SK-N-SH treated with all-trans-retinoic acid at 6 μM for 48 hours (cell line): ENCODE results near the gene ZACN.

Source experiments
- ATAC-seq: fragments of 200-7000 bp; cut with Tn5 transposase; 3 replicates; pipeline ENCODE4 v1.9.1; 2020; ENCODE audit warnings: mild to moderate bottlenecking, moderate library complexity
- BACH2 ChIP-seq: fragments of 250-450 bp; sonication (Bioruptor Pico); IDR thresholded peaks from 2 replicates; pipeline ENCODE4 v1.9.0; 2021; ENCODE audit warnings: mild to moderate bottlenecking, borderline replicate concordance
- CREB5 ChIP-seq: fragments of 250-450 bp; sonication (Bioruptor Pico); IDR thresholded peaks from 2 replicates; pipeline ENCODE4 v1.5.1; 2020; ENCODE audit warnings: low read depth, mild to moderate bottlenecking, moderate library complexity
- CSDC2 ChIP-seq: fragments of 250-450 bp; sonication (Bioruptor Pico); IDR thresholded peaks from 2 replicates; pipeline ENCODE4 v1.5.0; 2020; ENCODE audit warnings: mild to moderate bottlenecking, moderate library complexity
- ESRRG ChIP-seq: fragments of 250-450 bp; sonication (Bioruptor Pico); IDR thresholded peaks from 2 replicates; pipeline ENCODE4 v1.6.1; 2021; ENCODE audit warnings: mild to moderate bottlenecking
- ISL1 ChIP-seq: fragments of 250-450 bp; sonication (Bioruptor Pico); IDR thresholded peaks from 2 replicates; pipeline ENCODE4 v2.1.2; 2022; ENCODE audit warnings: mild to moderate bottlenecking, moderate library complexity
- OSR1 ChIP-seq: fragments of 250-450 bp; sonication (Bioruptor Pico); IDR thresholded peaks from 2 replicates; pipeline ENCODE4 v1.8.0; 2022; ENCODE audit warnings: moderate library complexity, mild to moderate bottlenecking, inconsistent platforms
- PATZ1 ChIP-seq: fragments of 250-450 bp; sonication (Bioruptor Pico); IDR thresholded peaks from 2 replicates; pipeline ENCODE4 v1.8.0; 2020; ENCODE audit warnings: mild to moderate bottlenecking, moderate library complexity, borderline replicate concordance
- POU6F1 ChIP-seq: fragments of 250-450 bp; sonication (Bioruptor Pico); IDR thresholded peaks from 2 replicates; pipeline ENCODE4 v1.8.0; 2021; ENCODE audit warnings: low read depth, mild to moderate bottlenecking, moderate library complexity, borderline replicate concordance
- RARB ChIP-seq: fragments of 250-450 bp; sonication (Bioruptor Pico); IDR thresholded peaks from 2 replicates; pipeline ENCODE4 v1.8.0; 2021; ENCODE audit warnings: mild to moderate bottlenecking, moderate library complexity
- SNAI2 ChIP-seq: fragments of 250-450 bp; sonication (Bioruptor Pico); IDR thresholded peaks from 2 replicates; pipeline ENCODE4 v1.5.0; 2020; ENCODE audit warnings: mild to moderate bottlenecking, moderate library complexity
- TOX ChIP-seq: fragments of 250-450 bp; sonication (Bioruptor Pico); IDR thresholded peaks from 2 replicates; pipeline ENCODE4 v1.8.0; 2021; ENCODE audit warnings: mild to moderate bottlenecking, moderate library complexity, borderline replicate concordance
- TSHZ2 ChIP-seq: fragments of 250-450 bp; sonication (Bioruptor Pico); IDR thresholded peaks from 2 replicates; pipeline ENCODE4 v1.5.0; 2020; ENCODE audit warnings: mild to moderate bottlenecking, moderate library complexity
- ZFP3 ChIP-seq: fragments of 250-450 bp; sonication (Bioruptor Pico); IDR thresholded peaks from 2 replicates; pipeline ENCODE4 v1.5.0; 2020; ENCODE audit warnings: mild to moderate bottlenecking, moderate library complexity
- ZFP30 ChIP-seq: fragments of 450-650 bp; formaldehyde crosslinking; IDR thresholded peaks from 2 replicates; pipeline ENCODE4 v1.5.0; 2022; ENCODE audit warnings: mild to moderate bottlenecking, moderate library complexity
- ZNF565 ChIP-seq: fragments of 450-650 bp; formaldehyde crosslinking; conservative IDR thresholded peaks from 2 replicates; pipeline ENCODE4 v1.5.0; 2020; ENCODE audit warnings: low read depth, mild to moderate bottlenecking, moderate library complexity
- ZNF70 ChIP-seq: fragments of 450-650 bp; formaldehyde crosslinking; IDR thresholded peaks from 2 replicates; pipeline ENCODE4 v1.5.0; 2020; ENCODE audit warnings: mild to moderate bottlenecking, moderate library complexity
- ZNF8 ChIP-seq: fragments of 450-650 bp; formaldehyde crosslinking; IDR thresholded peaks from 2 replicates; pipeline ENCODE4 v1.5.0; 2020; ENCODE audit warnings: mild to moderate bottlenecking, moderate library complexity

The ZACN gene

GRCh38 chr17:76104896-76105231 lies 25.9 kb downstream of the ZACN start:
- no peak for ATAC-seq

GRCh38 chr17:76106703-76107102 lies 27.7 kb downstream of the ZACN start:
- TF ChIP-seq PATZ1 (CRISPR knock-in tag) (no peak), RARB (no peak), ZFP3 (no peak), TSHZ2 (CRISPR knock-in tag) (no peak)
- no peak for ATAC-seq

More at GRCh38 chr17:76104896-76105231, 25.9 kb downstream of the ZACN start:
- TF ChIP-seq ZNF565 (no peak), RARB (no peak), ZNF8 (no peak), CSDC2 (CRISPR knock-in tag) (no peak), OSR1 (no peak), ZFP3 (no peak), CREB5 (no peak), TOX (CRISPR knock-in tag) (no peak), ESRRG (no peak), SNAI2 (CRISPR knock-in tag) (no peak)

GRCh38 chr17:76107509-76107908 lies 28.5 kb downstream of the ZACN start:
- TF ChIP-seq BACH2, result no peak
- no peak for TF ChIP-seq PATZ1 (CRISPR knock-in tag)
- TF ChIP-seq ESRRG, result no peak
- TF ChIP-seq ISL1 (CRISPR knock-in tag), result no peak
- TF ChIP-seq ZNF8, result no peak
- TF ChIP-seq CSDC2 (CRISPR knock-in tag), result no peak
- no peak for TF ChIP-seq ZFP30 (CRISPR knock-in tag)
- TF ChIP-seq OSR1, result no peak
- no peak for TF ChIP-seq ZFP3
- TF ChIP-seq RARB, result no peak
- no peak for TF ChIP-seq TSHZ2 (CRISPR knock-in tag)
- TF ChIP-seq CREB5, result no peak
- TF ChIP-seq ZNF565, result no peak
- no peak for TF ChIP-seq POU6F1 (CRISPR knock-in tag)
- TF ChIP-seq ZNF70, result no peak
- TF ChIP-seq, all 23 proteins: peak for 0
- no peak for ATAC-seq
